GM19025 (cell line): Measurements from ENCODE around the gene USP47.

Experiments used
- ATAC-seq: cut with Tn5 transposase; IDR thresholded peaks from one replicate; pipeline ENCODE4 v1.9.1; 2021; ENCODE audit warnings: mild to moderate bottlenecking, low read depth, moderate library complexity; ENCODE audit not compliant: unreplicated experiment

USP47 gene

DNA sequence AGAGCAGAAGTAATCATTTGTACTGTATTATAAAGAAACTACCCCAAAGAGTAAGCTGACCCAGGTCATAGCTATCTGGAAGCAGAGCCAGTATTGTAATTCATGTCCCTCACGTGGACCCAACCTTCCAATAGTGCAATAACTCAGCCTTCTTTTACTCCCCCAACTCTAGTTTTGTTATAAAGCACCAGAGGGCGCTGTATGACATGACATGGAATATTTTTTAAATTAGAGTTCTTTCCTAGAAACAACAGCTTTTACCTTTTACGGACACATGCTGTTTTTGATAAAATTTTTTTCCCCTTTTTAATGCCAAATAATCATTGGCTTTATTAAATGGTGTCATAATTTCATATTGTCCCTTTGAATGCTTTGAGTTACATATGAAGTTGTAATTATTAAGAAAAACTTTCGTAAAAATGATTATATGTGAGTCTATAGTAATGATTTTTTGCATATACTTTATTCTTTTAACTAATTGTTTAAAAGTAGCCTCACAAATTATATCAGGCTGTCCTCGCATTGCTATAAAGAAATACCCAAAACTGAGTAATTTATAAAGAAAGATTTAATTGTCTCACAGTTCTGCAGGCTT, 89.8 kb downstream of the USP47 start:
- no peak for ATAC-seq

GRCh38 chr11:11935536-11935935, 93.8 kb downstream of the USP47 start:
- no peak for ATAC-seq

DNA sequence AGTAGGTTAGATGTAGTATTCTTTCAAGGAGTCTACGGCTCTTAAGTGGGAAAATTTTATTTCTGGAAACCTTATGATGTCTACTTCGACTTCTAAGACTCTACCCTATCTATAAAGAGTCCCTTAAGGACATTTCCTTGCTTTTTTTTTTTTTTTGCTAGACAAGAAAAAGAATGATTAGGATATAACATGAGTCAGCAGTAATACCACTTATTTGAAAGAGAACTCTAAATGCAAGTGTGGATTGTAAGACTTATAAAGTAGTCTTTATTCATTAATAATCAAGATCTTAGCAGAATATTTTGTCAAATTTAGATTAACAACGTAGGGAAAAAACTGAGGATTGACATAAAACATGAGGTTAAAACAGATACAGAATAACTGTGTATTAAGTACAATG, 95.7 kb downstream of the USP47 start:
- no peak for ATAC-seq

DNA sequence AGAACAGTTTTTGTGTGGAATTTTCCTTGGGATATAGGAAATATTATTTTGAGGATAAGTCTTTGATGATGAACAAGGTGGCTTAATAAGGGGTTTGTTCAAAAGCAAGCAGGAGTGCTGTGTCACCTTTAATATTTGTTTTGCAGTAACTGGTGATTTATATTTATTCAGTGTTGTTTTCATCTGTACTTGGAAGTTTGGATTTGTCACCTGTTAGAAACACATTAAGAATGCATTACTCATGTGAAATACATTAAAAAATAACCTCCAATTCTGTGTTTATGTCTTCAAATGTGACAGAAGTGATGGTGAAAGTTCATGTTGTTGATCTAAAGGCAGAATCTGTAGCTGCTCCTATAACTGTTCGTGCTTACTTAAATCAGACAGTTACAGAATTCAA, 96.2 kb downstream of the USP47 start:
- no peak for ATAC-seq

DNA sequence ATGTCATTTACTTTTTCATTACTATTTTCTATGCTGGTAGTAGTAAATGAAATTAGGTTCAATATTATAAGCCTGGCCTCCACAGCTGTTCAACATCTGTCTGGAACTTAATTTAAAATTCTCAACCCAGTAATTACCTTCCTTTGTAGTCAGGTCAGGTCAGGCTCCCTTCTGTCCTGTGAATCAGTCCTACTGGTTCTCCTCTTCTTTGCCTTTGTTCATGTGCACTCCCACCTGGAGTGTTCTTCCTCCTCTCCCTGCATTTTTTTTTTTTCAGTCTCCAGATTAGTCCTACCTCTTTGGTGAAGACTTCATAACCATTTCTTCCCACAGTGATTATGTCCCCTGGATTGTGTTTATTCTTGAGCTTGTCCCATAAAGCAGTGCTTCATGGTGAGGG, 98.8 kb downstream of the USP47 start:
- ATAC-seq = no peak

DNA sequence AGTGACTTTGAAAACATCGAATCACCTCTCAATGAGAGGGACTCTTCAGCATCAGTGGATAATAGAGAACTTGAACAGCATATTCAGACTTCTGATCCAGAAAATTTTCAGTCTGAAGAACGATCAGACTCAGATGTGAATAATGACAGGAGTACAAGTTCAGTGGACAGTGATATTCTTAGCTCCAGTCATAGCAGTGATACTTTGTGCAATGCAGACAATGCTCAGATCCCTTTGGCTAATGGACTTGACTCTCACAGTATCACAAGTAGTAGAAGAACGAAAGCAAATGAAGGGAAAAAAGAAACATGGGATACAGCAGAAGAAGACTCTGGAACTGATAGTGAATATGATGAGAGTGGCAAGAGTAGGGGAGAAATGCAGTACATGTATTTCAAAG, 100.9 kb downstream of the USP47 start:
- no peak for ATAC-seq

DNA sequence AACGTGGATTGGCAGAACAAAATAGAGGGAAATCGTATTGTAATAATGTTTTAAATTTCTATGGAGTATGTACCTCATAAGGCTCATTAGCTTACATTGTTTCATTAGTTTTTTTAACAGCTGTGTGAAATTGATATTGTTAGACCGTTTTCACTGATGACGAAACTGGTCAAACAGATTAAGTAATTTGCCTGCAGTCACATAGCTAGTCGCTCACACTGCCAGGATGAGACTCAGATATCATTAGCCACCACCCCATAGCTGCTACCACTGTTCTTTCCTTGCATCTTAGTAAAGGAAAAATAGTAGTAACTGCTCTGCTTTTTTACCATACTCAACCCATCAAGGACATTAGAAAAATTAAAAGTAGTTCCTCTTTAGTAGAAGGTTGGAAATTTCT, 102.7 kb downstream of the USP47 start:
- no peak for ATAC-seq

- no peak for ATAC-seq
Observed at GRCh38 chr11:11946180-11946579, 104.4 kb downstream of the USP47 start.

DNA sequence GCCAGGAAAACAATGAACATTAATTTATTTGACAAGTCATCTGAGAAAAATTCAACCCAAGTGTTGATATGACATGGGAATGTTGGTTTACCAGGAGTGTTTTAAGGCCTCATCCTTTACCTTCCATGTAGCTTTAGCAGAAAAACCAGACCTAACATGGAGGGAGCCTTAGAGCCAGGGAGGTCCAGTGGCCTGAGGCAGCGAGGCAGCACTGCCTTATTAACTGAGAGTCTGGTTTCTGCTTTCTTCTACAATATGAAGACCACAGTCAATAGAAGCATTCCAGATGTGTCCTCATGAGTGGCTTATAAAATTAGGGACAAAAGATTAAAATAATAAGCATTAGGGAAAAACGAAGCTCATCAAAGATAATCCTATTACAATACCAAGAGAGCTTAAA, 105.1 kb downstream of the USP47 start:
- no peak for ATAC-seq

- ATAC-seq = no peak
Observed at GRCh38 chr11:11947825-11948224, 106.1 kb downstream of the USP47 start.

DNA sequence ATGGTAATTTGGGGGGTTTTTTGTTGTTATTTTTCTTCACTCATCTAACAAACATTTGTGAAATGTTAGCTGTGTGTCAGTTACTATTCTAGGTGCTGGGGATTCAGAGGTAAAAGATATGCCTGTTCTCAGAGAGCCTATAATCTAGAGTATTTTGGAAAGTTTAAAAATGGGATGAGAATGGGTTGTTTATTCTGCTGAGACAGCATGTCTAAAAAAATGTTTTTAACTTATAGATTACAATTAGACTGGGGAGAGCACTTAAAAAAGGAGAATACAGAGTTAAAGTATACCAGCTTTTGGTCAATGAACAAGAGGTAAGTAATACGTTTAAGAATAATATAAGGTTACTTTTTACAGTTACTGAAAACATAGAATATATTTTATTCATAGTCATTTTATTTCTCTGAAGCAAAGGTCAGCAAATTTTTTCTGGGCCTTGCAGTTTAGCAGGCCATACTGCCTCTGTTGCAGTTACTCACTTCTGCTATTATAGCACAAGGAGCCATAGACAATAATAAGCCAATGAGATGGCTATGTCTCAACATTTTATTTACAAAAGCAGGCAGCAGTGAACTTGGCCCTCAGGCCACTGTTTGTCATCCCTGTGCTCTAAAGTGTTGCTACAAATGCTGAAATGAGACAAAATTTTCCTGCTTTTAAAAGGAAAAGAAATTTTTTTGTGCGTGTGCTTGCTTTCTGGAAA, 106.6 kb downstream of the USP47 start:
- ATAC-seq = no peak

- no peak for ATAC-seq
Observed at GRCh38 chr11:11949482-11949881, 107.7 kb downstream of the USP47 start.

- ATAC-seq = no peak
Observed at GRCh38 chr11:11952036-11952435, 110.3 kb downstream of the USP47 start.

DNA sequence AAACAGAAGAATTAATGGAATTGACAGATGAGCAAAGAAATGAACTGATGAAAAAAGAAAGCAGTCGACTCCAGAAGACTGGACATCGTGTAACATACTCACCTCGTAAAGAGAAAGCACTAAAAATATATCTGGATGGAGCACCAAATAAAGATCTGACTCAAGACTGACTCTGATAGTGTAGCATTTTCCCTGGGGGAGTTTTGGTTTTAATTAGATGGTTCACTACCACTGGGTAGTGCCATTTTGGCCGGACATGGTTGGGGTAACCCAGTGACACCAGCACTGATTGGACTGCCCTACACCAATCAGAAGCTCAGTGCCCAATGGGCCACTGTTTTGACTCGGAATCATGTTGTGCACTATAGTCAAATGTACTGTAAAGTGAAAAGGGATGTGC, 114.2 kb downstream of the USP47 start:
- no peak for ATAC-seq

DNA sequence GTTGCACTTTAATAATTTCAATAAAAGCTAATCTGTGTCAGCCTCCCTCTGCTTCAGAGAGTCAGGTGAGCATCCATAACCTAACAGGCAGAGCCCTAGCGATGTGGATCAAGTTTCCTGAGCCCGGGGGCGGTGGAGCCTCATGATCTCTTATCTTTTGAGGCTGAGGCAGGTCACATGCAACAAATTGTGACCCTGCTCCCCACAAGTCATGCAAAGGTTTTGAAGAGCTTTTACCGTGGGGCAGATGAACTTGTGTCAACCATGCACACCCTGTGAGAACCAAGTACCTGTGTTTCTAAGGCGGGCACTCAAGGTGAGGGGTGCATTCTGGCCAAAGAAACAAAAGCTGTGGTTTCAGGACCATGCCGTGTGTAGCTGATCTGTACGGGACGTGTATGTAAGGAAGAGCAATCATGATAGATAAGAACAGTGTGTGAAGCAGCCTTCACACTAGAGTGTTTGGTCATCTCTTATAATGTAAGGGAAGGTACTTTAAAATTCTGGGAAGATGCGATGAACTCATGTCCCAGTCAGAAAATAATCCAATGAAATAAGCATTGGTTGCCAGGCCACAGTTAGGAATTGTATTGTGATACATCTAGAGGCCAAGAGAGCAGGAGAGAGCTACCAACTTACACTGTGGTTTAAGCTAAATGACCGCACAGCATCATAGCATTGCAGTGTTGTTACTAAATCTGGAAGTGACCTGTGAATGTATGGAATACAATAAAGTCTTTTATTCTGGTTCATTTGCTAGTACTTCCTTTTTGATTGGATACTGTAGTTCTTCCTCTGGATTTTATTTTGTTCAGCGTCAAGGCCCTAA, 116.8 kb downstream of the USP47 start:
- ATAC-seq = no peak

- no peak for ATAC-seq
Observed at GRCh38 chr11:11959601-11960000, 117.8 kb downstream of the USP47 start.

DNA sequence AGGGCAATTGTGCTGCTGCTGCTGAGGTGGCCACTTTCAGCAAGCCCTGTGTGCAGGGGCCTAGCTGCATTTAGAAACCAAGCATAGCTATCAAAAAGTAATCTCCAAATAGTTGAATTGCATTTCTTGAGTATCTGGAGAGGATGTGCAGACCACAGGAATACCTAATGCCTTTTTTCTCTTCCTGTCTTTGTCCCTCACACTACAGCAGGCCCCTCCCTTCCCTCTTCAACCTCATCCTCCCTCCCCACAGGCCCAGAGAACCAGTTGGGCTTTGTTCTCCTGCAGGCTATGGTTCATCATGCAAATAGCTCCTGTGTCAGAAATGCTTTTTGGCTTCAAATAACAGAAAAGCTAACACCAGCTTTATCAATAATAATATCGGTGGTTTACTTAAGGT, 118.9 kb downstream of the USP47 start:
- ATAC-seq = no peak

- no peak for ATAC-seq
Observed at GRCh38 chr11:11961399-11962028, 119.7 kb downstream of the USP47 start.

- ATAC-seq = no peak
Observed at GRCh38 chr11:11963067-11963466, 121.3 kb downstream of the USP47 start.

DNA sequence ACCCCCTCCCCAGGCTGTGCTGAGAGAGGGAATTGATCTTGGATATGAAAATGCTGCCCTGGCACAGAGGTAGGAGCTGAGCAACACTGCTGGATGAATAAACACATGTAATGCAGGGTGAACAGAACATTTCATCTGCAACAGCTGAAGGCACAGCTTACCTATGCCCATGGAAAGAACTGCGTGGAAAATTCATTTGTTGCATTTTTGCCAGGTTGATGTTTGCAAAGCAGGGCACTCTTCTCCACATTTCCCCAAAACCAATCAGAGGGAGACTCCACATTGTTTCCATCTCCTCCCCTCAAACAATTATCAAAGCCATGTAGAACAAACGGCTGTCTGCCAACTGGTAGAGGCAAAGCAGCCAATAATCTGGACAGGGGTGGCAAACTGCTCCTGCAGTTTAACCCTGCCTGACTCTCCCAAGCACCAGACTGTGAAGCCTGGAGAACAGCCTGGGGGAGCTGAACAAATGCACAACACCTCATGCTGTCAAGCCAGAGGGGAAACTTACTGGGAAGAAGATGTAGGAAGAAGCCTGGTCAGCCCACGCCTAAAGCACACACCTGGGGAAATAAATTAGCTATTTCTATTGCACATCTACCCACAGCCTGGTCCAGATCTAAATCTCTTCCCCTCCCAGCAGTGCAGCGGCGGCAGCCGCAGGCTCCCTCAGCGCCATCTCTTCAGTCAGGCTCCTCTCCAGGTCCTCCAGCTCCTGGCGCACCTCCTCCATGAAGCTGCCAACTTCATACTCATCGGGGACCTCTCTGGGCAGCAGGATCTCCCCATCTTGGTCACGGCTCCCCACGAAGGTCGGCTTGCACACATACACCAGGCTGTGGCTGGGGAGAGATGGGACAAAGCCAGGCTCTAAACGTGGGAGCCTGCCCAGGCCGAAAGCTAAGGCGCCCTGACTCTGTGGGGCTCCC, 122.3 kb downstream of the USP47 start:
- no peak for ATAC-seq
